GM23338 (cell line): ENCODE results near the gene UBR2.

Source experiments
- CREB1 ChIP-seq: fragments of 250-450 bp; sonication (Bioruptor Pico); IDR thresholded peaks from 2 replicates; pipeline ENCODE4 v1.5.0; 2020; ENCODE audit warnings: low read depth, mild to moderate bottlenecking, moderate library complexity
- EZH2 ChIP-seq: fragments of 200-600 bp; sonication (generic); IDR thresholded peaks from one replicate; pipeline ENCODE4 v1.8.0; 2017; ENCODE audit warnings: antibody characterized with exemption, mild to moderate bottlenecking, low read depth; ENCODE audit not compliant: unreplicated experiment
- EZH2phosphoT487 ChIP-seq: fragments of 200-600 bp; sonication (generic); IDR thresholded peaks from one replicate; pipeline ENCODE4 v1.8.1; 2018; ENCODE audit warnings: antibody characterized with exemption; ENCODE audit not compliant: unreplicated experiment
- JUNB ChIP-seq: IDR thresholded peaks from one replicate; pipeline ENCODE4 v1.6.1; 2016; ENCODE audit warnings: antibody characterized with exemption; ENCODE audit not compliant: unreplicated experiment
- NANOG ChIP-seq: IDR thresholded peaks from 2 replicates; pipeline ENCODE4 v1.6.1; 2016; ENCODE audit warnings: antibody characterized with exemption, borderline replicate concordance
- POLR2AphosphoS5 ChIP-seq: IDR thresholded peaks from 2 replicates; pipeline ENCODE4 v1.6.1; 2016; ENCODE audit warnings: antibody characterized with exemption, low read depth
- ZNF331 ChIP-seq: fragments of 250-450 bp; sonication (Bioruptor Pico); IDR thresholded peaks from 2 replicates; pipeline ENCODE4 v1.5.0; 2020; ENCODE audit warnings: low read depth, mild to moderate bottlenecking, moderate library complexity
- TF ChIP-seq, protein P1 (sequence below), 2 experiments: fragments of 200-600 bp in 1 of 2; sonication (generic) in 1 of 2; conservative IDR thresholded peaks; 2 replicates each; pipeline versions ENCODE4 v1.5.1 to v1.6.1; 2016 to 2017; ENCODE audit warnings: antibody characterized with exemption in 2 of 2, low read depth in 2 of 2, mild to moderate bottlenecking in 2 of 2, moderate library complexity in 1 of 2
- TF ChIP-seq, protein P2 (sequence below): IDR thresholded peaks from one replicate; pipeline ENCODE4 v1.6.1; 2018; ENCODE audit warnings: antibody characterized with exemption; ENCODE audit not compliant: unreplicated experiment
- TF ChIP-seq, protein P3 (sequence below): fragments of 250-450 bp; sonication (Bioruptor Pico); IDR thresholded peaks from 2 replicates; pipeline ENCODE4 v1.5.0; 2020; ENCODE audit warnings: mild to moderate bottlenecking, moderate library complexity

DNA sequence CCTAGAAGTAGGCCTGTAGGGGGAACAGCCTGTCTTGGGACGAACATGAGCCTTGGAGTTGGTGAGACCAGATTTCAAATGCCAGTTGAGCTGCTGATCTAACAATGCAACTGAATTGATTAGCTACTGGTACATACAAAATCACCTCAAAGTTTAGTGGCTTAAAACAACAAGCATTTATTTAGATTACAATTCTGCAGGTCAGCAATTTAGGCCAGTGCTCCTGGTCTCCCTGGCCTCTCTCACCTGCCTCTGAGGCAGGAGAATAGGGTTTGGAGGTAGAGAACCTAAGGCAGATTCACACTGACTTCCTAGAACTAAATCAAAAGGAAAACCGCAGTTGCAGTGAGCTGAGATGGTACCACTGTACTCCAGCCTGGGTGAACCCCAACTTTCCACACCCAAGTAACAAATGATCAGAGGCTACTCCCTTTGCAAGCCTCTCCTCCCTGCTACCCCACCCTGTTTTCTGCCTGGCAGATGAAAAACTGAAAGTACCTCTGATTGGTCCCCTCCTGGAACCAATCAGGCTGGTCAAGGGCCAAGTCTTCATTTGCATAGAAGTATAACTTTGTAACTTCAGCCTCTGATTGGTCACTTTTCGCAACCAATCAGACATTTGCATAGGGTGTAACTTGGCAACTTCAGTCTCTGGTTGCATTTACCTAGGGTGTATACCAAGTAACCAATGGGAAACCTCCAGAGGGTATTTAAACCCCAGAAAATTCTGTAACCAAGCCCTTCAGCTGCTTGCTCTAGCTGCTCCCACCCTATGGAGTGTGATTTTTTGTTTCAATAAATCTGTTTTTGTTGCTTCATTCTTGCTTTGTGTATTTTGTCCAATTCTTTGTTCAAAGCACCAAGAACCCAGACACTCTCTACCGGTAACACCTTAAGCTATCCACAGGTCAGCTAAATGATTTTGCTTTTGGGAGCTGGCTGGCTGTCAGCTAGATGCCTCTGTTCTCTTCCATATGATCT is 8.1 kb upstream of the UBR2 start:
- TF ChIP-seq, protein P1, sequence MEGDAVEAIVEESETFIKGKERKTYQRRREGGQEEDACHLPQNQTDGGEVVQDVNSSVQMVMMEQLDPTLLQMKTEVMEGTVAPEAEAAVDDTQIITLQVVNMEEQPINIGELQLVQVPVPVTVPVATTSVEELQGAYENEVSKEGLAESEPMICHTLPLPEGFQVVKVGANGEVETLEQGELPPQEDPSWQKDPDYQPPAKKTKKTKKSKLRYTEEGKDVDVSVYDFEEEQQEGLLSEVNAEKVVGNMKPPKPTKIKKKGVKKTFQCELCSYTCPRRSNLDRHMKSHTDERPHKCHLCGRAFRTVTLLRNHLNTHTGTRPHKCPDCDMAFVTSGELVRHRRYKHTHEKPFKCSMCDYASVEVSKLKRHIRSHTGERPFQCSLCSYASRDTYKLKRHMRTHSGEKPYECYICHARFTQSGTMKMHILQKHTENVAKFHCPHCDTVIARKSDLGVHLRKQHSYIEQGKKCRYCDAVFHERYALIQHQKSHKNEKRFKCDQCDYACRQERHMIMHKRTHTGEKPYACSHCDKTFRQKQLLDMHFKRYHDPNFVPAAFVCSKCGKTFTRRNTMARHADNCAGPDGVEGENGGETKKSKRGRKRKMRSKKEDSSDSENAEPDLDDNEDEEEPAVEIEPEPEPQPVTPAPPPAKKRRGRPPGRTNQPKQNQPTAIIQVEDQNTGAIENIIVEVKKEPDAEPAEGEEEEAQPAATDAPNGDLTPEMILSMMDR (conservative IDR thresholded peaks at IDR 0.05; ENCODE audit: low read depth in 2 of 2) = no peak
- no peak for TF ChIP-seq POLR2AphosphoS5
- TF ChIP-seq, protein P2, sequence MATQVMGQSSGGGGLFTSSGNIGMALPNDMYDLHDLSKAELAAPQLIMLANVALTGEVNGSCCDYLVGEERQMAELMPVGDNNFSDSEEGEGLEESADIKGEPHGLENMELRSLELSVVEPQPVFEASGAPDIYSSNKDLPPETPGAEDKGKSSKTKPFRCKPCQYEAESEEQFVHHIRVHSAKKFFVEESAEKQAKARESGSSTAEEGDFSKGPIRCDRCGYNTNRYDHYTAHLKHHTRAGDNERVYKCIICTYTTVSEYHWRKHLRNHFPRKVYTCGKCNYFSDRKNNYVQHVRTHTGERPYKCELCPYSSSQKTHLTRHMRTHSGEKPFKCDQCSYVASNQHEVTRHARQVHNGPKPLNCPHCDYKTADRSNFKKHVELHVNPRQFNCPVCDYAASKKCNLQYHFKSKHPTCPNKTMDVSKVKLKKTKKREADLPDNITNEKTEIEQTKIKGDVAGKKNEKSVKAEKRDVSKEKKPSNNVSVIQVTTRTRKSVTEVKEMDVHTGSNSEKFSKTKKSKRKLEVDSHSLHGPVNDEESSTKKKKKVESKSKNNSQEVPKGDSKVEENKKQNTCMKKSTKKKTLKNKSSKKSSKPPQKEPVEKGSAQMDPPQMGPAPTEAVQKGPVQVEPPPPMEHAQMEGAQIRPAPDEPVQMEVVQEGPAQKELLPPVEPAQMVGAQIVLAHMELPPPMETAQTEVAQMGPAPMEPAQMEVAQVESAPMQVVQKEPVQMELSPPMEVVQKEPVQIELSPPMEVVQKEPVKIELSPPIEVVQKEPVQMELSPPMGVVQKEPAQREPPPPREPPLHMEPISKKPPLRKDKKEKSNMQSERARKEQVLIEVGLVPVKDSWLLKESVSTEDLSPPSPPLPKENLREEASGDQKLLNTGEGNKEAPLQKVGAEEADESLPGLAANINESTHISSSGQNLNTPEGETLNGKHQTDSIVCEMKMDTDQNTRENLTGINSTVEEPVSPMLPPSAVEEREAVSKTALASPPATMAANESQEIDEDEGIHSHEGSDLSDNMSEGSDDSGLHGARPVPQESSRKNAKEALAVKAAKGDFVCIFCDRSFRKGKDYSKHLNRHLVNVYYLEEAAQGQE = no peak
- TF ChIP-seq EZH2 = no peak
- TF ChIP-seq CREB1 (CRISPR knock-in tag) = no peak
- TF ChIP-seq EZH2phosphoT487 = no peak
- no peak for TF ChIP-seq ZNF331 (CRISPR knock-in tag)
- no peak for TF ChIP-seq NANOG
- TF ChIP-seq, protein P3, sequence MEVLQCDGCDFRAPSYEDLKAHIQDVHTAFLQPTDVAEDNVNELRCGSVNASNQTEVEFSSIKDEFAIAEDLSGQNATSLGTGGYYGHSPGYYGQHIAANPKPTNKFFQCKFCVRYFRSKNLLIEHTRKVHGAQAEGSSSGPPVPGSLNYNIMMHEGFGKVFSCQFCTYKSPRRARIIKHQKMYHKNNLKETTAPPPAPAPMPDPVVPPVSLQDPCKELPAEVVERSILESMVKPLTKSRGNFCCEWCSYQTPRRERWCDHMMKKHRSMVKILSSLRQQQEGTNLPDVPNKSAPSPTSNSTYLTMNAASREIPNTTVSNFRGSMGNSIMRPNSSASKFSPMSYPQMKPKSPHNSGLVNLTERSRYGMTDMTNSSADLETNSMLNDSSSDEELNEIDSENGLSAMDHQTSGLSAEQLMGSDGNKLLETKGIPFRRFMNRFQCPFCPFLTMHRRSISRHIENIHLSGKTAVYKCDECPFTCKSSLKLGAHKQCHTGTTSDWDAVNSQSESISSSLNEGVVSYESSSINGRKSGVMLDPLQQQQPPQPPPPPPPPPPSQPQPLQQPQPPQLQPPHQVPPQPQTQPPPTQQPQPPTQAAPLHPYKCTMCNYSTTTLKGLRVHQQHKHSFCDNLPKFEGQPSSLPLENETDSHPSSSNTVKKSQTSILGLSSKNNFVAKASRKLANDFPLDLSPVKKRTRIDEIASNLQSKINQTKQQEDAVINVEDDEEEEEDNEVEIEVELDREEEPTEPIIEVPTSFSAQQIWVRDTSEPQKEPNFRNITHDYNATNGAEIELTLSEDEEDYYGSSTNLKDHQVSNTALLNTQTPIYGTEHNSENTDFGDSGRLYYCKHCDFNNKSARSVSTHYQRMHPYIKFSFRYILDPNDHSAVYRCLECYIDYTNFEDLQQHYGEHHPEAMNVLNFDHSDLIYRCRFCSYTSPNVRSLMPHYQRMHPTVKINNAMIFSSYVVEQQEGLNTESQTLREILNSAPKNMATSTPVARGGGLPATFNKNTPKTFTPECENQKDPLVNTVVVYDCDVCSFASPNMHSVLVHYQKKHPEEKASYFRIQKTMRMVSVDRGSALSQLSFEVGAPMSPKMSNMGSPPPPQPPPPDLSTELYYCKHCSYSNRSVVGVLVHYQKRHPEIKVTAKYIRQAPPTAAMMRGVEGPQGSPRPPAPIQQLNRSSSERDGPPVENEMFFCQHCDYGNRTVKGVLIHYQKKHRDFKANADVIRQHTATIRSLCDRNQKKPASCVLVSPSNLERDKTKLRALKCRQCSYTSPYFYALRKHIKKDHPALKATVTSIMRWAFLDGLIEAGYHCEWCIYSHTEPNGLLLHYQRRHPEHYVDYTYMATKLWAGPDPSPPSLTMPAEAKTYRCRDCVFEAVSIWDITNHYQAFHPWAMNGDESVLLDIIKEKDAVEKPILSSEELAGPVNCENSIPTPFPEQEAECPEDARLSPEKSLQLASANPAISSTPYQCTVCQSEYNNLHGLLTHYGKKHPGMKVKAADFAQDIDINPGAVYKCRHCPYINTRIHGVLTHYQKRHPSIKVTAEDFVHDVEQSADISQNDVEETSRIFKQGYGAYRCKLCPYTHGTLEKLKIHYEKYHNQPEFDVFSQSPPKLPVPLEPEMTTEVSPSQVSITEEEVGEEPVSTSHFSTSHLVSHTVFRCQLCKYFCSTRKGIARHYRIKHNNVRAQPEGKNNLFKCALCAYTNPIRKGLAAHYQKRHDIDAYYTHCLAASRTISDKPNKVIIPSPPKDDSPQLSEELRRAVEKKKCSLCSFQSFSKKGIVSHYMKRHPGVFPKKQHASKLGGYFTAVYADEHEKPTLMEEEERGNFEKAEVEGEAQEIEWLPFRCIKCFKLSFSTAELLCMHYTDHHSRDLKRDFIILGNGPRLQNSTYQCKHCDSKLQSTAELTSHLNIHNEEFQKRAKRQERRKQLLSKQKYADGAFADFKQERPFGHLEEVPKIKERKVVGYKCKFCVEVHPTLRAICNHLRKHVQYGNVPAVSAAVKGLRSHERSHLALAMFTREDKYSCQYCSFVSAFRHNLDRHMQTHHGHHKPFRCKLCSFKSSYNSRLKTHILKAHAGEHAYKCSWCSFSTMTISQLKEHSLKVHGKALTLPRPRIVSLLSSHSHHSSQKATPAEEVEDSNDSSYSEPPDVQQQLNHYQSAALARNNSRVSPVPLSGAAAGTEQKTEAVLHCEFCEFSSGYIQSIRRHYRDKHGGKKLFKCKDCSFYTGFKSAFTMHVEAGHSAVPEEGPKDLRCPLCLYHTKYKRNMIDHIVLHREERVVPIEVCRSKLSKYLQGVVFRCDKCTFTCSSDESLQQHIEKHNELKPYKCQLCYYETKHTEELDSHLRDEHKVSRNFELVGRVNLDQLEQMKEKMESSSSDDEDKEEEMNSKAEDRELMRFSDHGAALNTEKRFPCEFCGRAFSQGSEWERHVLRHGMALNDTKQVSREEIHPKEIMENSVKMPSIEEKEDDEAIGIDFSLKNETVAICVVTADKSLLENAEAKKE = no peak
- TF ChIP-seq JUNB = no peak
